ENCODE measurements around the gene MESD. TPM values are rescaled to one million over a fixed set of nuclear protein-coding genes. Genes with fewer than 3 reads are reported as not detected.

The MESD gene
- total RNA-seq = 29.5 and 30.2 TPM in 2 replicates

DNA sequence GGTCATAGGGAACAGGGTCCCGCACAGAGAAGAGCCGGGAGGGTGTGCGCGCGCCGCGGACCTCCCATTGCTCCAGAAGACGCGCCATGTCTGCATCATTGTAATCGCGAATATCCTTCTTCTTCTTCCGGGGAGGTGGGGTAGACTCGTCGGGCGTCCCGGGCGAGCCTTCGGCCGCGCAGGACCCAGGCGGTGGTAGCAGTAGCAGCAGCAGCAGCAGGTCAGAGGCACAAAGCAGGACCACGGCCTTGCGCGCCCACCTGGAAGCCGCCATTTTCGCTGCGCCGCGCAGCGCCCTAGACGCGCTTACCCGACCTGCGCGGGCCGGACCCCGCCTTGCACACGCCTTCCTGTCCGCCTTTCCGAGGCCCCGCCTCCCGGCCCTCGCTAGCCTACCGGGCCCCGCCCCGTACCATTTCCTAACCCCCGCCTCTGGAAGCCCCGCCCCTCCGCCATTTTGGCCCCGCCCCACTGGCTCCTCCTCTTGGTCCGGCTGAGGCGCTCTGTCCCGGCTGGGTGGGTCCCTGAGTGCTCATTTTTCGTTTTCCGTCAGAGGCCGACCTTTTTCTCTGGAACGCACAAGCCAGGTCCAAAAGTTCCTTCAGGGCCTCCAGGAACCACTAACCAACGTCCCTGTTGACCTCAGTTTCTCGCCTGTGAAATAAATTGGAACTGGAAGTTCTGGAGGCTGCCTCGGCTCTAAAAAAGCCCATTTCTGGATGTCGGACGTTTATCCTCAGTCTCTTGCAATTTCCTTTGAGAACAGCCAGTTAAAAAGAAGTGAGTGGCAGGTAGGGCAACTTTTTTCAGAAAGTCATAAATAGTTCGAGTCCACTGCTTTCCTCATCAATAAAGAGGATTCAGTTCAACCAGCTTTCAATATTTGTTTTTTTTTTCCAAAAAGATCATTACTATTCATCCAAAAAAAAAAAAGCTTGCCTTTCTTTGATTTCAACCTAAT is at the start of gene MESD:
TSS of gene MESD (minus strand) at position 302 of the 961 bp plus-strand sequence. CDS start at position 274, 28 bp downstream.
- intact Hi-C loops (cut with micrococcal nuclease) = loop anchor here (1.0 to 10.0 kb wide), 4 partner anchors 34 to 835 kb away; partner anchors contain the start of genes ABHD17C and FAH
- peak within 1 kb of the TSS; percentile 97 for H3K27ac Mint-ChIP-seq
- peak within 1 kb of the TSS; percentile 98 for H3K4me3 Mint-ChIP-seq
- H3K9me3 Mint-ChIP-seq = no peaks in the 10 kb centered on the region
- peaks cover 58% of the 10 kb centered on the region for H3K4me1 Mint-ChIP-seq (ENCODE audit: low read depth)
- H3K27me3 Mint-ChIP-seq (ENCODE audit: insufficient read depth) = no peaks in the 10 kb centered on the region
- peaks cover 19% of the 10 kb centered on the region for H3K36me3 Mint-ChIP-seq (ENCODE audit: low read depth)
- peak; percentile 92 for DNase-seq (ENCODE audit: low spot score)

DNA sequence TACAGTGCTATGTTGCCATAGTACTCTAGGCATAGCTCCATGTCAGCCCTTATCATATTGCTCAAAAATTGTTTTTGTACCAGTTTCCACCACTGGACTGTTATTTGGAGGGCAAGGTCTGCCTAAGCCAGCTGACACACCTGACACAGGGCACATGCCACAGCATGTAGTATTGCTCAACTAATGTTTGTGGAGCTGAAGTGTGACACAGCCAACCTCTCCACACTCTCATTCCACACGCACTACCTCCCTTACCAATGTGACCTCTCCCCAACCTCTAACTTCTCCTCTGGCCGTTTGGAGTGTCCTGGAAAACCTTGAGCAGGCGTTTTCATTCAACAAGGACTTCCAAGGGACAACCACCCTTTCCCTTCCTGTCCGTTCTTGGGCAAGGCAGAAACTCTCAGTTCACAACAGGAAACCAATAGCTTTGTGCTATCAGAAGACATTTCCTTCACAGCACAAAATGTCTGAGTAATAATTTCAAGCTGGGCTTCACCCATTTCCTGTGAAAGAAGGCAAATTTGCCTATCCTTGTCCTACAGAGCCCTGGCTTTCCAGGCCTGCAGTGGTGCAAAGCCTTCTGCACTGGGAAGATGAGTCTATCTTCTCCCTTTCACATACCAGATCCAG is 49.5 kb upstream of the MESD start:
- Mint-ChIP-seq H3K27ac (no peak overlapping the region), H3K4me1 (ENCODE audit: low read depth) (peaks cover 22% of the 10 kb centered on the region), H3K9me3 (no peaks in the 10 kb centered on the region), H3K36me3 (ENCODE audit: low read depth) (peaks cover 3% of the 10 kb centered on the region), H3K27me3 (ENCODE audit: insufficient read depth) (peaks cover 5% of the 10 kb centered on the region), H3K4me3 (no peak overlapping the region)
- intact Hi-C loops (cut with micrococcal nuclease) = loop anchor here (2.0 kb wide), 1 partner anchor 16 kb away; no protein-coding TSS in a partner anchor
- no peak for DNase-seq (ENCODE audit: low spot score)

DNA sequence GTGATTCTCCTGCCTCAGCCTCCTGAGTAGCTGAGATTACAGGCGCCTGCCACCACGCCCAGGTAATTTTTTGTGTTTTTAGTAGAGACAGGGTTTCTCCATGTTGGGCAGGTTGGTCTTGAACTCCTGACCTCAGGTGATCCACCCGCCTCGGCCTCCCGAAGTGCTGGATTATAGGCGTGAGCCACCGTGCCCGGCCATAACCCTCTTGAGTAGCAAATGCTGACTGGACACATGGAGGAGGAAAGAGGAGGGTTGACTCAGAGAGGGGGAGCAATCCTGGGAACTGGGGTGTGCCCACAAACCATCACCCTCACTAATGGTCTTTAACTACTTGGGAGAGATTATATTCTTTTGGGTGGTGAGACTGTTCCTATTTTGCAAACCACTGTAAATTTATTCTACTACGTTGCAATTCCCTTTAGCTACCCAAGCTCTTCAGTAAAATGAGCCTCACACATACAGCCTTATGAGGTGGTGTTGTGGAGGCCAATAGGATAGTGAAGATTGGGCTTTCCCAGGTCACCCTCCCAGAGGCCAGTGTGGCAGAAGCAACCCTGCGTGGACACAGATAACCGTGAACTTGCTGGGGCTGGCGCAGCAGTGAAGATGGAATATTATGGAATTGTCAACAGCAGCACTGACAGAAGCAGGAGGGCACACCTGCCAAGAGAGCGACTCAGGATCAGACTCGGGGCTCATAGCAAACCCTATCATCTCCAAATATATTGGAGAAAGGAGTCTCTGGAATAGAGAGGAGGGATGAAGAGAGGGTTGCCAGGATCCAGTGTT is 48.5 kb upstream of the MESD start:
- no peaks in the 10 kb centered on the region for H3K9me3 Mint-ChIP-seq
- peaks cover 5% of the 10 kb centered on the region for H3K27me3 Mint-ChIP-seq (ENCODE audit: insufficient read depth)
- peaks cover 12% of the 10 kb centered on the region for H3K4me1 Mint-ChIP-seq (ENCODE audit: low read depth)
- no peak overlapping the region for H3K27ac Mint-ChIP-seq
- H3K36me3 Mint-ChIP-seq (ENCODE audit: low read depth) = peaks cover 3% of the 10 kb centered on the region
- no peak for DNase-seq (ENCODE audit: low spot score)
- intact Hi-C loops (cut with micrococcal nuclease) = loop anchor here (2.0 kb wide), 1 partner anchor 15 kb away; no protein-coding TSS in a partner anchor
- H3K4me3 Mint-ChIP-seq = no peak overlapping the region

DNA sequence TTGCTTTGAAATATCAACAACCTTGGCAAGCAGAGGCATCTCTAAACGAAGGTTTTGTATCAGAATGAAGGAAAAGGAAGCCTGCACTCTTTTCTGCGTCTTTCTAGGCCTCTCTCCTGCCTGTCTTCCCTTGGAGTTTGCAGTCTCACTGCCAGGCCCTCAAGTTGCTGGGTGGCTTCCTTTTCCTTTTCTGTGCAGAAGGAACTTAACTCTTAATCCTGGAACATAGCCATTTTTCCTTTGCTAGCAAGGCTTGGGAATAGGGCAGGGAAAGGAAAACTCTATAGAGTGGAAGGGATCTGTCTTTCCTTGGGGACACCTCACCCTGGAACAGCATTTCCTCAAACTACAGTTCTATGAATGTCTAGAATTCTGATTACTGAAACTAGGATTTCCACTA is 43.9 kb upstream of the MESD start:
- H3K27ac Mint-ChIP-seq = no peak overlapping the region
- intact Hi-C loops (cut with micrococcal nuclease) = no loop called here
- H3K36me3 Mint-ChIP-seq (ENCODE audit: low read depth) = peaks cover 12% of the 10 kb centered on the region
- no peak for DNase-seq (ENCODE audit: low spot score)
- no peak overlapping the region for H3K4me3 Mint-ChIP-seq
- peaks cover 4% of the 10 kb centered on the region for H3K27me3 Mint-ChIP-seq (ENCODE audit: insufficient read depth)
- peaks cover 14% of the 10 kb centered on the region for H3K9me3 Mint-ChIP-seq
- peaks cover 25% of the 10 kb centered on the region for H3K4me1 Mint-ChIP-seq (ENCODE audit: low read depth)

DNA sequence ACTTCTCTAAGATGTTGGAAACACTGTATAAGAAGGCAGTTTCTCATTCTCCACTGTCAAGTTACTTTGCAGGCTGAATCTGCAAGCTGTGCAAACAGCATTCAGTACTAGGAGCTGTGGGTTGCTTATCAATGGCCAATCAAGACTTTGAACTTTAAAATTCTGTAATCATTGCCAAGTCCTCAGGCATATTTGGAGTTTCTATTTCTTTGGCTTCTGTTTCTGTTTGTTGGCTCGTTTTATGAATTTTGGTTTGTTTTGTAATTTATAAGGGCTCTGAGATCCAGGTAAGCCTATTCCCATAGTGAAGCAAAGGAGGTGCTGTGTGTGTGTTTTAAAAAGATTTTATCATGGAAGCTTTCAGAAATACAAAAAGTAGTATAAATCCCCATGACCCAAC is 43.2 kb upstream of the MESD start:
- H3K4me1 Mint-ChIP-seq (ENCODE audit: low read depth) = peaks cover 25% of the 10 kb centered on the region
- H3K9me3 Mint-ChIP-seq = peaks cover 14% of the 10 kb centered on the region
- no peak for DNase-seq (ENCODE audit: low spot score)
- intact Hi-C loops (cut with micrococcal nuclease) = no loop called here
- no peak overlapping the region for H3K27ac Mint-ChIP-seq
- H3K27me3 Mint-ChIP-seq (ENCODE audit: insufficient read depth) = peaks cover 4% of the 10 kb centered on the region
- no peak overlapping the region for H3K4me3 Mint-ChIP-seq
- H3K36me3 Mint-ChIP-seq (ENCODE audit: low read depth) = peaks cover 12% of the 10 kb centered on the region

DNA sequence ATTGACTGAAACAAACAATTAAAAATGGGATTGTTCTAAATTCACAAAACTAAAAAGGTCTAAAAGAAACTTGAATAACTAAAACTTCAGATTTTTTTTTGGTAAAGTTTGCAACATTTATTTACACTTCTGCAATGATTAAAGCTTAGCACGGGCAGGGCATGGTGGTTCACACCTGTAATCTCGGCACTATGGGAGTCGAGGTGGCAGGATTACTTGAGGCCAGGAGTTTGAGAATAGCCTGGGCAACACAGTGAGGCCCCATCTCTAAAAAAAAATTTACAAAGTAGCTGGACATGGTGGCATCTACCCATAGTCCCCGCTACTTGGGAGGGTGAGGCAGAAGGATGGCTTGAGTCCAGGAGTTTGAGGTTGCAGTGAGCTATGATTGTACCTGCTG is 42.7 kb upstream of the MESD start:
- no peak overlapping the region for H3K4me3 Mint-ChIP-seq
- H3K27me3 Mint-ChIP-seq (ENCODE audit: insufficient read depth) = peaks cover 4% of the 10 kb centered on the region
- H3K27ac Mint-ChIP-seq = no peak overlapping the region
- peaks cover 12% of the 10 kb centered on the region for H3K36me3 Mint-ChIP-seq (ENCODE audit: low read depth)
- no peak for DNase-seq (ENCODE audit: low spot score)
- peaks cover 25% of the 10 kb centered on the region for H3K4me1 Mint-ChIP-seq (ENCODE audit: low read depth)
- peaks cover 14% of the 10 kb centered on the region for H3K9me3 Mint-ChIP-seq
- intact Hi-C loops (cut with micrococcal nuclease) = no loop called here

DNA sequence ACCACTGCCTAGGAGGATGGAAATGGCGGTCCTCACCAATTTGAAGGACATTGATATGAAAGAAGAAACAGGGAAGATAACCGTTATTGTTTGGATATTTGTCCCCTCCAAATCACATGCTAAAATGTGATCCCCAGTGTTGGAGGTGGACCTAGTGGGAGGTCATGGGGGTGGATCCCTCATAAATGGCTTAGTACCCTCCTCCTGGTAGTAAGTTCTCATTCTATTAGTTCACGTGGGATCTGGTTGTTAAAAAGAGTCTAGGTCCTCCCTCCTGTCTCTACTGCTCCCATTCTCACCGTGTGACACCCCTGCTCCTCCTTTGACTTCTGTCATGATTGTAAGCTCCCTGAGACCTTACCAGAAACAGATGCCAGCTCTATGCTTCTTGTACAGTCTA is 41.6 kb upstream of the MESD start:
- H3K9me3 Mint-ChIP-seq = peaks cover 14% of the 10 kb centered on the region
- peaks cover 34% of the 10 kb centered on the region for H3K4me1 Mint-ChIP-seq (ENCODE audit: low read depth)
- no peak overlapping the region for H3K4me3 Mint-ChIP-seq
- H3K27me3 Mint-ChIP-seq (ENCODE audit: insufficient read depth) = peaks cover 2% of the 10 kb centered on the region
- H3K27ac Mint-ChIP-seq = no peak overlapping the region
- peaks cover 12% of the 10 kb centered on the region for H3K36me3 Mint-ChIP-seq (ENCODE audit: low read depth)
- DNase-seq (ENCODE audit: low spot score) = no peak
- intact Hi-C loops (cut with micrococcal nuclease) = no loop called here

DNA sequence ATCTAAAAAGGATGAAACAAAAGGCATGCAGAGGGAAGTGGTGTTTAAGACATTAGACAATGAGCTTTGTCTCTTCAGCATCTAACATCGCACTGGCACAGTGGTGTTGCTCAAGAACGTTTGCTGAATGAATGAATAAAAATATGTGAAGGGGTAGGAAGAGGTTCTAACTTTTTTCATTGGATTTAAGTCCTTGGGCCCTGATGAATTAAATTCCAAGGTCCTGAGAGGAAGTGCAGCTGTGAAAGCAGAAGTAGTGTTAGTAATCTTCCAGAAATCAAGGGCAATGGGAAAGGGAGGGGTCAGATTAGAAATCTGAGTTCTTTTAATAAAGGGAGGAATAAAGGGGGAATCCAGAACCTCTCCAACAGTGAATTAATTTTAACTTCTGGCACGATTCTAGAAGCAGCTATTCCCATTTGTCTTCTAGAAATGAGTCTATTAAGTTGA is 40.7 kb upstream of the MESD start:
- peaks cover 1% of the 10 kb centered on the region for H3K27me3 Mint-ChIP-seq (ENCODE audit: insufficient read depth)
- no peak overlapping the region for H3K4me3 Mint-ChIP-seq
- DNase-seq (ENCODE audit: low spot score) = no peak
- peaks cover 43% of the 10 kb centered on the region for H3K4me1 Mint-ChIP-seq (ENCODE audit: low read depth)
- no peak overlapping the region for H3K27ac Mint-ChIP-seq
- peaks cover 9% of the 10 kb centered on the region for H3K36me3 Mint-ChIP-seq (ENCODE audit: low read depth)
- intact Hi-C loops (cut with micrococcal nuclease) = no loop called here
- peaks cover 14% of the 10 kb centered on the region for H3K9me3 Mint-ChIP-seq

DNA sequence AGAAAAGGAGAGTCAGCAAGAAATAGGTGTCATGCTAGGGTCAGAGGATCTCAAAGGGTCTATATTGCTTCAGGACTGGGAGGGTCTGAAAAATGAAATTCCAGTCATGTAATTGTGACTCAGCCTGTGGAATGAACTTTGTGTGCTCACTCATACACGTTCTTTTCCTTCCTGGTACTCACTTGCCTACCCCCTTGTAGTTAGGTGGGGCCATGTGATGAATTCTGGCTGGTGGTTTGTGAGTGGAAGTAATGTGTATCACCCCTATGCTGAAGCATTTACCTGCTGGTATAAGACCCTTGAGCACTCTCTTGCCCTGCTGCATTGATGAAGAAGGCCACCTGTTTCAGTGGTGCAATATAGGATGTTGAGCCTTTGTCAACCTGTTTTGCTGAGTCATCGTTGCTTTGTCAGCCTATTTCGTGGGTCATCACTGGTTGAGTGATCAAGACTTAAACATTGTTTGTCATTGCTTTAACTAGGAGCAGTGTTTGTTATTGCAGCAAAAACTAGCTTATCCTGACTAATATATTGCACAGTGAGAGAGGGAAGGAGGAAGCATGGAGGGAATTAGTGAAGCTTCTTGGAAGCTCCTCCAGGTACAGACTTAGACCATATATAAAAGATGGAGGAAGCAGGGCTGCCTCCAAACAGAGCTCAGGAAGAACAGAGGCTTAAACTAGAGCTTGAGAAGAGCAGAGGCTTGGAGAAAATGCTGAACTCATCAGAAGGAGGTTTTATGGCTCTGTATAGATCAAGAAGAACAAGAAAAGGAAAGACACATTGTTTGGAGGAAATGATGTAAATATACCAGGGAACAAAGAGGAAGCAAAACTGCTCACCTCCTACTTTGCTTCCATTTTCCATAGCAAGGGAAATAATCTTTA is 40.0 kb upstream of the MESD start:
- Mint-ChIP-seq H3K27me3 (ENCODE audit: insufficient read depth) (peaks cover 1% of the 10 kb centered on the region), H3K4me1 (ENCODE audit: low read depth) (peaks cover 49% of the 10 kb centered on the region), H3K4me3 (no peak overlapping the region), H3K9me3 (peaks cover 14% of the 10 kb centered on the region), H3K36me3 (ENCODE audit: low read depth) (peaks cover 10% of the 10 kb centered on the region), H3K27ac (no peak overlapping the region)
- DNase-seq (ENCODE audit: low spot score) = no peak
- intact Hi-C loops (cut with micrococcal nuclease) = no loop called here

DNA sequence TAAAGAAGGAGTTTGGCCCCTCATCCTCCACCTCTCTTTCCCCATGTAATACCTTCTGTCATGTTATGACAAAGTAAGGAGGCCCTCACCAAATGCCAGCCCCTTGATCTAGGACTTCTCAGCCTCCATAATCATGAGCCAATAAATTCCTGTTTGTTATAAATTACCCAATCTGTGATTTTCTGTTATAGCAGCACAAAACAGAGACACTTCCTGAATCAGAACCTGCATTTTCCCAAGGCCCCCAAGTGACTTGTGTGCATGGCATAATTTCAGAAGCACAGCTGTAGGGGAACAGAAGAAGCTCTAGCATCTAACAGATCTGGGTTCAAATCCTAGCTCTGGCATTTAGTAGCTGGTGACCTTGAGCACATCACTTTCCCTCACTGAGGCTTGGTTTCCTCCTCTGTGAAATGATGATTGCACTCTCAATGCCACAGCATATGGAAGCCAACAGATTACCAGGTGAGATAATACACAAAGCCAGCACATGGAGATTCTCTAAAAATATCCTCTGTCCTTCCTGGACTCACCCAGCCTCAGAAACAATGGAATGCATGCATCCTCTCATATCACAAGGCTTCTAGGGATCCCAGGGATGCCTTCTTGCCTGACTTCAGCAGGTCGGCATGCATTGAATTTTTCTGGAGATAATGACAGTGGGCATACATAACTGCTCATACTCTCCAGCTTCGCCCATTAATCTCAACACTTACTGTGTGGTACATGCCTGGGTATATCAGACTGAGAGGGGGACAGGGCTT is 37.4 kb upstream of the MESD start:
- Mint-ChIP-seq H3K36me3 (ENCODE audit: low read depth) (peaks cover 18% of the 10 kb centered on the region), H3K4me1 (ENCODE audit: low read depth) (peaks cover 57% of the 10 kb centered on the region), H3K27me3 (ENCODE audit: insufficient read depth) (peaks cover 1% of the 10 kb centered on the region), H3K9me3 (peaks cover 14% of the 10 kb centered on the region), H3K27ac (no peak overlapping the region), H3K4me3 (no peak overlapping the region)
- intact Hi-C loops (cut with micrococcal nuclease) = no loop called here
- DNase-seq (ENCODE audit: low spot score) = no peak

DNA sequence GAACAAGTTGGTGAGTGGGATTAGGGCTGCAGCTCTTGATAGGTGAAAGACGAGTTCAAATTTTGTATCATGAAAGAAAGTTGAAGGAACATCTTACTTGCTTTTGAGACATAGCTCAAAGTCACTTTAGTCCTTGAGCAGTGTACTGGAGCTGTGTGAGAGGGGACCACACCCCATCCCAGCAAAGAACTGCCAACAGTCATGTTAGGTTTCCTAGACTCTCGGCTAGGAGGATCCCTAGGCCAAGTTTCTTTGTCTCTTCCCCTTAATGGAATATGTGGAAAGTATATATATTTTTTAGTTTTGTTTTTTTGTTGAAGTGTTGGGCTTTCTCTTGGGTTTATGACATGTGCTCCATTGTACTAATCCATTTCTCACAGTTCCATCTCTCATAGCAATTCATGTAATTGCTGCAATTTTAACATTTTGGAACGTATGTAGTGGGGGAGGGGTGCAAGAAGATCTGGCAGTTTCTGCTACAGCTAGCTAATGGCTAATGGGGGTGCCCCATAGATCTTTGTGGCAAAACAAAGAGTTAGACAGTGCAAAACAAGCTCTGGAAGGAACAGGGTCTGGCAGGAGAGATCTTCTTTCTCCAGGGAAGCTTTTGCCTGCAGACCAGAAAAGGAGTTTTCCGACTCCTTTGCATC is 36.2 kb upstream of the MESD start:
- intact Hi-C loops (cut with micrococcal nuclease) = no loop called here
- Mint-ChIP-seq H3K27me3 (ENCODE audit: insufficient read depth) (no peaks in the 10 kb centered on the region), H3K4me1 (ENCODE audit: low read depth) (peaks cover 52% of the 10 kb centered on the region), H3K27ac (no peak overlapping the region), H3K4me3 (no peak overlapping the region), H3K36me3 (ENCODE audit: low read depth) (peaks cover 18% of the 10 kb centered on the region), H3K9me3 (peaks cover 14% of the 10 kb centered on the region)
- no peak for DNase-seq (ENCODE audit: low spot score)
